GM12878 (cell line): ENCODE results near the gene BCAN. TPM values are rescaled to one million over a fixed set of nuclear protein-coding genes. Genes with fewer than 3 reads are reported as not detected.

ENCODE experiments used
- ATAC-seq: fragments of 200-7000 bp; cut with Tn5 transposase; 3 replicates; pipeline ENCODE4 v1.9.1; 2020; ENCODE audit warnings: mild to moderate bottlenecking, moderate library complexity
- BruUV-seq: library from RNA; stranded (reverse); fragments of 400-500 nt; replicated peaks from 2 replicates; lab custom pipeline; 2021; lab: Mats Ljungman, UMichigan
- CTCF ChIA-PET: fragments of 300-600 bp; sonication (Branson Sonifier 250); formaldehyde crosslinking; extraction: SDS; loops from one replicate; lab custom pipeline; 2021; ENCODE audit warnings: inconsistent platforms; lab: Yijun Ruan, JAX
- POLR2A ChIA-PET: fragments of 350-600 bp; formaldehyde crosslinking; extraction: SDS; loops from one replicate; lab custom pipeline; 2021; ENCODE audit warnings: inconsistent platforms; lab: Charles Lee
- RAD21 ChIA-PET: fragments of 300-600 bp; sonication (Branson Sonifier 250); formaldehyde crosslinking; loops from one replicate; lab custom pipeline; 2023; ENCODE audit warnings: antibody characterized with exemption; ENCODE audit not compliant: unreplicated experiment; lab: Charles Lee
- SMC1A ChIA-PET: fragments of 300-600 bp; sonication (Branson Sonifier 250); formaldehyde crosslinking; loops from one replicate; lab custom pipeline; 2023; ENCODE audit not compliant: unreplicated experiment, uncharacterized antibody; lab: Charles Lee
- DNase-seq: peaks from one replicate; pipeline ENCODE4 v3.0.0-alpha.2; 2011; ENCODE audit warnings: low read depth, low spot score
- FAIRE-seq: peaks from 3 replicates; lab custom pipeline; 2011; peaks lifted over from hg19 to GRCh38; lab: Jason Lieb, UNC
- H2AFZ ChIP-seq: 2 replicates; pipeline ENCODE4 v1.6.0; 2011; ENCODE audit warnings: low read depth, low read length, control low read depth; ENCODE audit not compliant: control insufficient read depth
- H3K27ac ChIP-seq: 2 replicates; pipeline ENCODE4 v1.5.1; 2011; ENCODE audit warnings: control low read depth; ENCODE audit not compliant: control insufficient read depth, insufficient read depth
- H3K27me3 ChIP-seq, 2 experiments: replicated peaks in 1 of 2; 2 replicates each; pipeline versions ENCODE4 v1.6.0 to v1.6.1; 2011; ENCODE audit warnings: low read length in 1 of 2; ENCODE audit not compliant: control insufficient read depth in 2 of 2, insufficient read depth in 2 of 2
- H3K36me3 ChIP-seq, 2 experiments: 2 replicates each; pipeline ENCODE4 v1.5.1; 2011; ENCODE audit warnings: low read length in 1 of 2; ENCODE audit not compliant: control insufficient read depth in 2 of 2, insufficient read depth in 2 of 2
- H3K4me1 ChIP-seq: 2 replicates; pipeline ENCODE4 v1.6.1; 2011; ENCODE audit warnings: mild to moderate bottlenecking, low read length, moderate library complexity, mixed read lengths; ENCODE audit not compliant: control insufficient read depth, insufficient read depth
- H3K4me2 ChIP-seq: 2 replicates; pipeline ENCODE4 v1.6.0; 2011; ENCODE audit warnings: control low read depth; ENCODE audit not compliant: control insufficient read depth, insufficient read depth
- H3K4me3 ChIP-seq: fragments of 200-600 bp; sonication (generic); 2 replicates; pipeline ENCODE4 v1.5.1; 2016
- H3K79me2 ChIP-seq: 2 replicates; pipeline ENCODE4 v1.6.0; 2011; ENCODE audit warnings: low read length; ENCODE audit not compliant: control insufficient read depth, insufficient read depth
- H3K9ac ChIP-seq: 2 replicates; pipeline ENCODE4 v1.8.0; 2011; ENCODE audit warnings: low read length, control low read depth, mixed read lengths; ENCODE audit not compliant: control insufficient read depth, insufficient read depth
- H3K9me3 ChIP-seq: replicated peaks from 3 replicates; pipeline ENCODE4 v1.5.1; 2011; ENCODE audit warnings: mild to moderate bottlenecking, low read length; ENCODE audit not compliant: control insufficient read depth, insufficient read depth
- H4K20me1 ChIP-seq: 2 replicates; pipeline ENCODE4 v1.6.0; 2011; ENCODE audit not compliant: control insufficient read depth, insufficient read depth
- CBX3 ChIP-seq: fragments of 200-600 bp; sonication (generic); IDR thresholded peaks from 2 replicates; pipeline ENCODE4 v1.6.1; 2016; ENCODE audit warnings: low read depth, borderline replicate concordance
- CTCF ChIP-seq, 3 experiments: IDR thresholded peaks in 2 of 3; conservative IDR thresholded peaks in 1 of 3; 2 replicates each; pipeline ENCODE4 v1.5.1; 2011; ENCODE audit warnings: low read depth in 3 of 3, low read length in 3 of 3, mild to moderate bottlenecking in 3 of 3, control low read depth in 2 of 3, moderate library complexity in 2 of 3, inconsistent platforms in 1 of 3, mixed read lengths in 1 of 3; ENCODE audit not compliant: control insufficient read depth in 2 of 3, insufficient read depth in 1 of 3; ENCODE audit errors: extremely low read depth in 1 of 3
- EGR1 ChIP-seq, 2 experiments: IDR thresholded peaks; 1 replicate in 1 of 2; 2 replicates in 1 of 2; pipeline ENCODE4 v1.6.1; 2011 to 2012; ENCODE audit warnings: low read depth in 2 of 2, low read length in 2 of 2, borderline replicate concordance in 1 of 2, mild to moderate bottlenecking in 1 of 2, moderate library complexity in 1 of 2
- IKZF2 ChIP-seq, 2 experiments: fragments of 450-650 bp; IDR thresholded peaks; 2 replicates each; pipeline ENCODE4 v1.6.1; 2017; ENCODE audit warnings: mild to moderate bottlenecking in 2 of 2, moderate library complexity in 2 of 2
- JUND ChIP-seq: IDR thresholded peaks from 2 replicates; pipeline ENCODE4 v1.6.1; 2012; ENCODE audit warnings: low read depth, mild to moderate bottlenecking, low read length, improper control_type of control experiment, moderate library complexity
- PAX8 ChIP-seq: fragments of 450-650 bp; IDR thresholded peaks from 2 replicates; pipeline ENCODE4 v1.6.1; 2017; ENCODE audit warnings: mild to moderate bottlenecking, moderate library complexity
- SIX5 ChIP-seq: IDR thresholded peaks from 2 replicates; pipeline ENCODE4 v1.6.1; 2011; ENCODE audit warnings: mild to moderate bottlenecking, low read depth, low read length, moderate library complexity; ENCODE audit not compliant: severe bottlenecking
- SMC3 ChIP-seq: IDR thresholded peaks from 2 replicates; pipeline ENCODE4 v1.6.1; 2011; ENCODE audit warnings: low read length, improper control_type of control experiment, borderline replicate concordance
- SRF ChIP-seq, 2 experiments: IDR thresholded peaks; 2 replicates each; pipeline ENCODE4 v1.6.1; 2011; ENCODE audit warnings: low read depth in 2 of 2, low read length in 2 of 2, mild to moderate bottlenecking in 1 of 2, moderate library complexity in 1 of 2
- TBL1XR1 ChIP-seq: IDR thresholded peaks from 2 replicates; pipeline ENCODE4 v1.6.1; 2012; ENCODE audit warnings: low read depth, low read length, improper control_type of control experiment
- YY1 ChIP-seq: IDR thresholded peaks from 2 replicates; pipeline ENCODE4 v1.6.1; 2011; ENCODE audit warnings: low read depth, mild to moderate bottlenecking, low read length
- ZBTB11 ChIP-seq: fragments of 450-650 bp; formaldehyde crosslinking; IDR thresholded peaks from 2 replicates; pipeline ENCODE4 v1.5.0; 2022; ENCODE audit warnings: mild to moderate bottlenecking, missing genetic modification characterization
- ZNF274 ChIP-seq: IDR thresholded peaks from one replicate; pipeline ENCODE4 v1.8.0; 2011; ENCODE audit not compliant: insufficient read length, insufficient read depth
- WGBS: methylation state at CpG from one replicate; pipeline ENCODE4 v1.1.6; 2016; ENCODE audit warnings: low lambda C conversion rate; ENCODE audit not compliant: insufficient replicate concordance, insufficient coverage; ENCODE audit errors: missing lambda C conversion rate; 5-methylcytosine and 5-hydroxymethylcytosine counted together
- in situ Hi-C: fragments of 300-500 bp; cut with MboI; formaldehyde crosslinking; loops from 9 replicates; pipeline ENCODE4 v1.14.3; 2018; ENCODE audit warnings: mixed read lengths
- intact Hi-C: fragments of 100-400 bp; cut with micrococcal nuclease; formaldehyde crosslinking; loops from one replicate; pipeline ENCODE4 v1.14.2; 2022; ENCODE audit not compliant: unreplicated experiment
- polyA plus RNA-seq, 11 experiments: library from polyadenylated mRNA; depleted of rRNA in 4 of 11; unstranded in 6 of 11; stranded (reverse) in 5 of 11; fragments of >200 nt; fragmentation: Nextera tagmentation in 4 of 11; fragmentation: Illumina TruSeq in 1 of 11; extraction: Ambion mirVana in 4 of 11; extraction: Trizol in 1 of 11; gene quantifications; 1 replicate in 1 of 11; 2 replicates in 10 of 11; pipeline versions ENCODE4 v1.2.1 to v1.2.3, GENCODE V29; 2011 to 2016; ENCODE audit warnings: inconsistent platforms in 2 of 11, missing spikeins in 2 of 11, low read depth in 1 of 11
- total RNA-seq, 4 experiments: library from RNA; depleted of rRNA in 3 of 4; stranded (reverse); fragments of >200 nt in 3 of 4; fragmentation: Illumina TruSeq in 1 of 4; extraction: Trizol in 1 of 4; gene quantifications; 2 replicates each; pipeline versions ENCODE4 v1.2.1 to v1.2.3, GENCODE V29; 2013 to 2021

Gene BCAN
- total and polyA plus RNA-seq, 10 of the 15 experiments (the other 5 are each of a cell fraction or from before 2014, with no cell fraction given) = 0.05 to 1.3 (median 0.18) TPM; not detected in 1

- Histone ChIP-seq H3K36me3 (no peaks in the 10 kb centered on the region), H3K27me3 (peaks cover 16 to 21% of the 10 kb centered on the region in 2 experiments), H2AFZ (peak overlapping the region; percentile 52), H3K79me2 (no peaks in the 10 kb centered on the region), H4K20me1 (no peaks in the 10 kb centered on the region), H3K4me1 (peaks cover 9% of the 10 kb centered on the region), H3K4me3 (no peak overlapping the region), H3K9ac (no peak overlapping the region), H3K27ac (no peak overlapping the region), H3K4me2 (peak overlapping the region; percentile 22; the same call in 1 of the 2 replicates), H3K9me3 (no peaks in the 10 kb centered on the region)
- WGBS = under 1% methylated on average over 22 of the region's 22 CpGs
- intact Hi-C loops = loop anchor here (1.0 kb wide), 2 partner anchors 18 to 52 kb away; no protein-coding TSS in a partner anchor
- ChIA-PET POLR2A (interaction anchor here (0.6 to 1.3 kb wide), 4 partner anchors 15 to 208 kb away, joined by 3 to 7 read pairs (median 4); no protein-coding TSS in a partner anchor), SMC1A (interaction anchor here (0.6 to 4.0 kb wide), 10 partner anchors 12 to 325 kb away, joined by 3 to 33 read pairs (median 5); no protein-coding TSS in a partner anchor), CTCF (interaction anchor here (0.7 to 12.9 kb wide), 18 partner anchors 8 to 211 kb away, joined by 3 to 192 read pairs (median 5); partner anchors contain the start of genes ISG20L2 and METTL25B), RAD21 (interaction anchor here (0.6 to 5.8 kb wide), 6 partner anchors 12 to 66 kb away, joined by 3 to 58 read pairs (median 4); no protein-coding TSS in a partner anchor)
- in situ Hi-C loops = no loop called here
- BruUV-seq = no TSS peak
- ATAC-seq (peak; percentile 70), DNase-seq (no peak), FAIRE-seq (peak; percentile 65)
- no peak for TF ChIP-seq ZNF274
- no peak for TF ChIP-seq CBX3
- peak; percentile 54 to 73; a peak in 3 of 4 replicates for TF ChIP-seq IKZF2 (IDR thresholded peaks at IDR 0.05)
- no peak for TF ChIP-seq EGR1 (IDR thresholded peaks at IDR 0.05; ENCODE audit: borderline replicate concordance in 1 of 2, low read depth in 2 of 2, low read length in 2 of 2)
- peak; percentile 84; the same call in 1 of the 2 replicates for TF ChIP-seq YY1
- TF ChIP-seq SRF (IDR thresholded peaks at IDR 0.05; ENCODE audit: low read depth in 2 of 2, low read length in 2 of 2) = no peak
- TF ChIP-seq JUND = no peak
- no peak for TF ChIP-seq PAX8
- TF ChIP-seq TBL1XR1 = no peak
- peak; percentile 92 for TF ChIP-seq SMC3
- peak; percentile 79 to 86 (median 83) for TF ChIP-seq CTCF (IDR thresholded peaks at IDR 0.05 in 2 of 3, conservative IDR thresholded peaks at IDR 0.05 in 1 of 3; ENCODE audit: control insufficient read depth in 2 of 3, extremely low read depth in 1 of 3, insufficient read depth in 1 of 3, low read depth in 3 of 3, low read length in 3 of 3)
- TF ChIP-seq SIX5 = no peak
- TF ChIP-seq ZBTB11 (CRISPR knock-in tag) = no peak
These were observed 36.0 kb downstream of the BCAN start for GRCh38 chr1:156677616-156678596.
